Left cardiac atrium (tissue), 4 donors: ENCODE data around the gene SURF1. TPM values are rescaled to one million over a fixed set of nuclear protein-coding genes. Genes with fewer than 3 reads are reported as not detected.
"Not testable (repeated sequence)": the region's sequence is repeated elsewhere in the genome, so short reads cannot be mapped to it uniquely, and the experiment has no call there.

Experiments
- ATAC-seq, 2 donors: fragments of 200-7000 bp; cut with Tn5 transposase; one replicate each; pipeline ENCODE4 v1.9.1; 2020; ENCODE audit warnings: mild to moderate bottlenecking in 2 of 2, moderate library complexity in 2 of 2
- DNase-seq: peaks from one replicate; pipeline ENCODE4 v3.0.0-alpha.2; 2020
- intact Hi-C, 2 donors: fragments of 100-400 bp; cut with DNase I; formaldehyde crosslinking; loops; one replicate each; pipeline versions ENCODE4 v1.14.1 to v1.15.1; 2022 to 2023
- total RNA-seq, 2 donors: library from RNA; stranded (reverse); fragmentation: NEBNext Ultra II Directional; extraction: Animal tissue kit (Norgen Biotek cat#: 25700); gene quantifications; one replicate each; pipeline ENCODE4 v1.2.1, GENCODE V29; 2021
- donor health status: DM: no; HTN: yes; CAD: no.
- donor health status: DM: no; HTN: yes; CAD: no; lungs with severe emphysema.
- donor health status: DM: yes; HTN: yes; CAD: no.
- donor health status: Dilated cardiomyopathy.

SURF1 gene
- total RNA-seq, 2 donors from 2014 or later = 34.1 to 42.5 TPM

DNA sequence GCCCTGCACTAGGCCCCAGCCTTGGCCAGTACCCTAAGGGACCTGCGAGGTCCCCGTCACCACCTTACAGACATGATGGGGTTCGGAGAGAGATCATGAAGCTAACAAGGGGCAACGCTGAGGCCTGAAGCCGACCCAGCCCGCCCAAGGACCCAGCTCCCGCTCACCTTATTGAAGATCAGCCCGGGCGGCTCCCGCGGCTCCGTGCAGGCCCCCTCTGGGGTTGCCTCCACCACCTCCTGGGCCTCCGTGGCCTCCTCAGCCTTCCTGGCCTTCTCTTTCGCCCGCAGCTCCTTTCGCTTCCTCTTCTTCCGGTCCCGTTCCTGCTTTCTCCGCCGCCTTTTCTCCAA lies 23.9 kb downstream of the SURF1 start:
- ATAC-seq (no peak), DNase-seq (no peak)
- intact Hi-C loops = no loop called here

DNA sequence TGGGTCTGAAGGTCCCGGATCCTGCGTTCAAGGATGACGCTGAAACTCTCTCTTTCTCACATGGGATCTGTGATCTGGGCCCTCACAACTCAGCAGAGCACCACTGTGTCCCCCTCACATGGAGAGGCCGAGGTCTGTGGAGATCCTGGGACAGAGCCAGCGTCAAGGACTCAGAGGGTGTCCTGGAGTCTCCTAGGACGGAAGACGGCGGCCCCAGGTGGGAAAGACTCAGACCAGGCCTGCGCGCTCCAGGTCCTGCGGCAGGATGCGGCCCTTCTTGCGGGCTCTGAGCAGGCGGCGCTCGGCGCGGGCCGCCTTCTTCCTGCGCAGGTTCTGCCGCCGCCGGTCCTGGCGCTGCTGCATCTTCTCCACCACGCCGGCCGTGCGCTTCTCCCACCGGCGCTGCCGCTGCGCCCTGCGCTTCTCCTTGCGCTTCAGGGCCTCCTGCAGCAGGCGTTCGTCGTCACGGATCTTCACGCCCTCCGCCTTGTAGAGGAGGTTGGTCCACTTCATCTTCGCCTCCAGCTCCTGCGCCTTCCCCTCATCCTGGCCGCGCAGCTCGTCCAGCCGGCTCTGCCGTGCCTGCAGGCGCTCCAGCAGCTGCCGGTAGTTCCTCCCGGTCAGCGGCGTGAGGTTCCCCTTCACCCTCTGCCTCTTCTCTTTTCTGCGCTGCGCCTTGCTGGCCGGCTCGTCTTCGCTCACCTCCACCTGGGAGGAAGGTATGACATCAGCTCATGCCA lies 24.5 kb downstream of the SURF1 start:
- no peak for ATAC-seq
- no peak for DNase-seq
- intact Hi-C loops = no loop called here

DNA sequence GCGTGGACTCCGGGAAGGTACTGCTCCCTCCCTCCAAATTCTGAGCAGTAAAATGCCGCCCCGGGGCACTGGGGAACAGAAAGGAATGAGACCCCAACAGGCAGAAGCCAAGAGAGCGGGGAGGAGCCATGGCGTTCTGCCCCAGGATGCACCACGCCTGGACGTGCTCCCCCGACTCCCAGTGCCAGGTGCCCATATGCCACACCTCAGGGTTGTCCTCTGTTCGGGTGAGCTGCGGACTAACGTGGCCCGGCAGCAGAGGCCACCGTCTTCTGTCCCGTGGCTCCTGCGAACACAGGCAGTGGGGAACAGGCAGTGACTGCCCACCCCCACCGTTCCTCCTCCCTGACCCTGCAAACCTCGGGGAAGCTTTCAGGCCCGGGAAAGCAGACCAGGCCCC lies 25.1 kb downstream of the SURF1 start:
- ATAC-seq = no peak
- intact Hi-C loops = no loop called here

DNA sequence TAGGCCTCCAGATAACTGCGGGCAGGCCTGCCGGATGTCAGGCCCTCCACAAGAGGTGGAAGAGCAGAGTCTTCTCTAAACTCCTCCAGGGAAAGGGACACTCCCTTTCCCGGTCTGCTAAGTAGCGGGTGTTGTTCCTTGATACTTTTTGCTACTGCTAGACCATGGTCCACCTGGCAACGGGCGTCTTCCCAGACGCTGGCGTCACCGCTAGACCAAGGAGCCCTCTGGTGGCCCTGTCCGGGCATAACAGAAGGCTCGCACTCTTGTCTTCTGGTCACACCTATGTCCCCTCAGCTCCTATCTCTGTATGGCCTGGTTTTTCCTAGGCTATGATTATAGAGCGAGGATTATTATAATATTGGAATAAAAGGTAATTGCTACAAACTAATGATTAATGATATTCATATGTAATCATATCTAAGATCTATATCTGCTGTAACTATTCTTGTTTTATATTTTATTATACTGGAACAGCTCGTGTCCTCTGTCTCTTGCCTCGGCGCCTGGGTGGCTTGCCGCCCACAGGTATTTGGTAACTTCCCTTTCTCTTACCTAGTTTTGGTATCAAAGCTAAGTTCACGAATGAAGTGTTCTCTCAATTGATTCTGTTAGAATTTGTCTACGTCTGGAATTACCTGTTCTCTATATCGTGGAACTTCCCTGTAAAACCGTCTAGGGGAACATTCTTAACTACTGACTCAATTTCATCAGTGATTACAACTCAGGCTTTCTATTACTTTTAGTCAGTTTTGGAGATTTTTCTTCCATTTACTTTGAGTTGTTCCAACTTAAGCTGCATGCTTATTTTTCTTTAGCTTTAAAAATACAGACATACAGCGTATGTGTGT lies 26.8 kb downstream of the SURF1 start:
- not testable (repeated sequence) for DNase-seq, ATAC-seq
- intact Hi-C loops = loop anchor here (5.0 kb wide), 1 partner anchor 142 kb away; no protein-coding TSS in a partner anchor

More for the DNA sequence above, 25.1 kb downstream of the SURF1 start:
- no peak for DNase-seq

DNA sequence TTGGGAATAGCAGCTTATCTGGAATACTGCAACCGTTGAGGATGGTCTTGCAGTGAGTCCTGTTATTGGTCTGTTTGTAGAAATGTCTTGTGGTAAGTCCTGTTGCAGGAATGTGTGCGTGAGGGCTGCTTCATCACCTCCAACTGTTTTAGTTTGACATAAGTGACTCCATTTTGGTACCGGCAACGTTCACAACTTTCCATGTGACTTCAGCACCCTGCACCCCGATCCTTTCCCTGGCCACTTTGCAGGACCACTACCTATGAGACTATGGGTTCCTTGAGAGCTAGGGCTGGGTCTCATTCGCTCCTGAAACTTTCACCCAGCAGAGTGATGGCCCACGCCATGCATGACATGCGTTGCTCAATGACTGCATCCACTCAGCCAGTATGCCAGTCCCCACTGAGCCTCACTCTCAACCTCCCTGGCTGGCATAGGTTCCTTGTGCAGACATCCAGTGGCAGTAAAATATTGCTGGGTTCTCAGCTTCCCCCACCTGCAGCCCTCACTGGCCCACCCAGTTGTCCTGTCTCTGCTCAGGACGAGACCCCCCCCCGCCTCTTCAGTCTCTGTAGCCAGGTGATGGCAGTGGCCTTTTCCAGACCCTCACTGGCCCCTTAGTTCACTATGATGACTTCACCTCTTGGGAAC lies 28.3 kb downstream of the SURF1 start:
- intact Hi-C loops = loop anchor here (5.0 kb wide), 1 partner anchor 141 kb away; no protein-coding TSS in a partner anchor
- ATAC-seq = no peak
- DNase-seq = no peak

DNA sequence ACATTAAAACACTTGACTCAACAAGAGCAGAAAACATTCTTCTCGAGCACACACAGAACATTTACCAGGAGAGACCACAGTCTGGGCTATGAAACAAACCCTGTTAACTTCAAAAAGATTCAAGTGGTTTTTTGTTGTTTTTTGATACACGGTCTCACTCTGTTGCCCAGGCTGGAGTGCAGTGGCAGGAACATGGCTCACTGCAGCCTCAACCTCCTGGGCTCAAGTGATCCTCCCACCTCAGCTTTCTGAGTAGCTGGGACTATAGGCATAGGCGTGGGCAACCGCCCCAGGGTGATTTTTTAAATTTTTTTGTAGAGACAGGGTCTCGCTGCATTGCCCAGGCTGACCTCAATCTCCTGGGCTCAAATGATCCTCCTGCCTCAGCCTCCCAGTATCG lies 29.3 kb downstream of the SURF1 start:
- not testable (repeated sequence) for DNase-seq, ATAC-seq
- intact Hi-C loops = loop anchor here (5.0 kb wide), 1 partner anchor 140 kb away; no protein-coding TSS in a partner anchor

DNA sequence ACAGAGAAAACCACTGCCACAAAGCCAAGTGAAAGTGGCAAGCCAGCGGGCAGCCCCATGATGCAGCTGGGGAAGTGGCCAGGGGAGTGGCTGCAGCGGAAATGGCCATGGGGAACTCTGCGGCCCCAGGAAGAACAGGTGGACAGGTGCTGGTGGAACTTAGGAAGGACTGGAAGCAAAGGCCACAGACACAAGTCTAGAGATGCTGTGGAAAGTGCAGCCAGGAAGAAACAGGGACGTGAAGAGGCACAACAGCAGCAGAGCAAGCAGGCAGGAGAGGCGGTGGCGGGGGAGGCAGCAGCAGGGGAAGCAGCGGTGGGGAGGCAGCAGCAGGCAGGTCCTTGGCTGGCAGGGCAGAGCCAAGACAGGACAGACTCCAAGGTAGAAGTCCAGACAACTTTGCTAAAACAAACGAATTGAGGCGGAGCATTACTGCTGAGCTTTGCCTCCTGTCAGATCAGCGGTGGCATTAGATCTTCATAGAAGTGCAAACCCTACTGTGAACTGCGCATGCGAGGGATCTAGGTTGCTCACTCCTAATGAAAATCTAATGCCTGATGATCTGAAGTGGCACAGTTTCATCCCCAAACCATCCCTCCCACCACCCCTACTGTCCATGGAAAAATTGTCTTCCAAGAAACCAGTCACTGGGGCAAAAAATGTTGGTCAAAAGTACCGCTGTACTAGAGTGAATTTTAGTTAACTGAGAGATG lies 32.1 kb downstream of the SURF1 start:
- DNase-seq = no peak
- no peak for ATAC-seq
- intact Hi-C loops = no loop called here

DNA sequence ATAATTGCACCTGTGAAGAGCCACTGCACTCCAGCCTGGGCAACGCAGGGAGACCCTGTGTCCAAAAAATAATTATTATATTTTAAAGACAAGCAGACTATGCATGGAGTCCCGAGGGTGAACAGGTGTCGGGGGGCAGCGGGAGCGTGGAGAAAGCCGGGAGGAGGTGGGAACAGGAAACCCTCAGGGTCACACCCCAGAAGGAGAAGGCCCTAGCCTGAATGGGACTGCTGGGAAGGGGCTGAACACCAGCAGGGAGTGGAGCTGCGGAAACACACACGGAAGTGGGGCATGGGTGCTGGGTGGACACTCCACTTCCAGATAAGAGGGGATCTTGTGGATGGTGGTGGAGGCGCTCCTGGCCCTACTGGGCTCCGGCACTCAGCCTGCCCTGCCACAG lies 33.1 kb downstream of the SURF1 start:
- DNase-seq (no peak), ATAC-seq (no peak)

DNA sequence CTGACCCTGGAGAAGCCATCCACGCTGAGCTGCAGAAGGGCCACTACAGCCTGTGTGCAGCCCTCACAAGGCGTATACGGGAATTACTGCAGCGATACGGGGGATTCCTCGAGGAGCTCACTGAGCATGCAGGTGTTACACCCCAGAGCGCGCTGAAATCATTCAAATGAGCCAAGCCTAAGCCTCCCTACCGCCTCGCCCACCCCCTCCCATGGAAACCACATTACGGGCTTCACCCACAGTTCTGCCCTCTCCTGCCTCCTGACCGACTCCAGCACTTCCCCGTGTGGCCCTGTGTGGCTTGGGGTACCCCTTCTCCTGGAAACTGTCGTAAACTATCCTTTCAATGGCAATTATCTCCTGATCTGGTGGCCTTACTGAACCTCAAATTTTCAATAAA lies 33.6 kb downstream of the SURF1 start:
- DNase-seq = no peak
- intact Hi-C loops = no loop called here
- no peak for ATAC-seq

More for the DNA sequence above, 33.1 kb downstream of the SURF1 start:
- intact Hi-C loops = no loop called here

DNA sequence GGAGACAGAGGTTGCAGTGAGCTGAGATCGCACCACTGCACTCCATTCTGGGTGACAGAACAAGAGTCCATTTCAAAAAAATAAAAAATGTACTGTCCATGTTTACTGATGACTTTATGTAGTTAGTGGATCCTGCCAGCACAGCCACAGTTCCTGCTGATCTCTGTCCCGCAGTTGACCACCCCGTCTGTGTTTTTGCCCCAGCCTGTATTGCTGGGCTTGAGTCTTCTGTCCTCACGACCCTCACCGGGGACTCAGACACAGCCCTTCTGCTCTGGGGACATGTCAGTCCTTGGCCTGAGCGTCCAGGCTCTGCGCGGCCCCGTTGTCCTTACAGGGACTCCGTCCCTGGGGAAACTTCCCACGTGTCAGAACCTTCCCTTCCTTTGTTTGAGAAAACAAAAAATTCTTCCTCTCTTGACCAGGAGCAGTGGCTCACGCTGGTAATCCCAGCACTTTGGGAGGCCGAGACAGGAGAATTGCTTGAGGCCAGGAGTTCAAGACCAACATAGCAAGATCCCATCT lies 34.8 kb downstream of the SURF1 start:
- intact Hi-C loops = no loop called here
- DNase-seq = no peak
- ATAC-seq = no peak

DNA sequence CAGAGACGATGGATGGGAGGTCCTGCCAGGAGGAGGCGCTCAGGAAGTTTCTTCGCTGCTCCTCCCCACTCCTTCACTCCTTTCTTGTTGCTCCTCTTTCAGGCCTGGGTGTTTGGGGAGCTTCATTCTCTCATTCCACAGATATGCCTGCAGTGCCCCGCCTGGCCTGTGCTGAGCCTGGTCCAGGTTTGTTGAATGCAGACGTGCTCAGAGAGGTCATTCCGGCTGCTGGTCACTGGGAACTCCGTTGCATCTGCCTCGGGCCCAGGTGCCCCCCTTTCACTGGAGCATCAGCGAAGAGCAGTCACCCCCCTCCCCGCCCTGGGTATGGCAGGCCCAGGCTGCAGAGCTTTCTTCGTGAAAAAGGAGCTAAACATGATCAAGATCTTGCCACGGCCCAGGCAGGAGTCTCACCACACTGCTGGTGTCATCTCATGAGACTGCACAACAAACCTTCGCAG lies 35.8 kb downstream of the SURF1 start:
- intact Hi-C loops = no loop called here
- ATAC-seq = no peak
- DNase-seq = no peak

DNA sequence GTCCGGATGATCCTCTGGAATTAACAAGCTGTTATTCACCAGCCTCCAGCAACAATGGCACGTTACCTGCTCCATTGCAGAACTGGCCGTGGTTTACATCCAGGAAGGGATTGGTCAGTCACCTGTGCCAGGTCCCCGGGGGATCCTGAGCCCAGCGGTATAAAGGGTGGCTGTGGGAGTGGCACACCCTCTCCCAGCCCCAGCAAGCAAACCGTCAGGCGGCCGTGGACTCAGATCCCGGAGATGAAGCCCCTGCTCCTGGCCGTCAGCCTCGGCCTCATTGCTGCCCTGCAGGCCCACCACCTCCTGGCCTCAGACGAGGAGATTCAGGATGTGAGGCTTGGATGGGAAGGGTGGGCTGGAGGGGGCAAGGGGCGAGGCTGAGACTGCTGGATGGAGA lies 38.7 kb downstream of the SURF1 start:
- DNase-seq, intact Hi-C loops, ATAC-seq: not testable (repeated sequence)

DNA sequence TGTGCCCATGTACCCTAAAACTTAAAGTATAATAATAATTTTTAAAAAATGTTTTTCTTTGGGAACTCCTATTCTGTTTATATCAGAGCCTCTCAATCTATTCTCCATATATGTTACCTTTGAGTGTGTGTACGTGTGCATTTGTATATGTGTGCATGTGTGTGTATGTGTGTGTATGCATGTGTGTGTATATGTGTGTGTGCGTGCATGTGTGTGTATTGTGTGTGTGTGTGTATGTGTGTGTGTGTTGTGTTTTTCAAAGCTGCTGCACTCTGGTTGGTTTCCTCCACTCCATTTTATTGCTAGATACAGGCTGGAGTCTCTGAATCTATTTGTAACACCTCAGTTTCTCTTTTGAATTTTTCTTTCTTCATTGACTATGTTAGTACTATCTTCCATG lies 40.3 kb downstream of the SURF1 start:
- no peak for DNase-seq
- intact Hi-C loops = no loop called here
- ATAC-seq = no peak

DNA sequence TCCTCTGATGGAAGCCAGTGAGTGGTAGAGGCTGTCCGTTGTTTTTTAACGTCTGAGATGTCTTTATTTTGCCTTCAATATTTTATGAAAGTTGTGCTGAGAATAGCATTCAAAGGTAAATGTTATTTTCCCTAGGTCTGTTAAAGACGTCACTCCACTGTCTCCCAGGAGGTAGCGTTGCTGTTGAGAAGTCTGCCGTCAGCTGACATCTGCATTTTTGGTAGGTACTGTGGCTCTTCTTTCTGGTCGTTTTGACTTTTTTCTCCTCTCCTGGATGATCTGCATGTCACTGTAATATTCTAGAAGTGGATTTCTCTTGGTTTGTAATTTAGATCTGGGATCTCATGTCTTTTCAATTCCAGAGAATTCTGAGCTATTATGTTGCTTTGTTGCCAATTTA lies 46.7 kb downstream of the SURF1 start:
- ATAC-seq = no peak
- intact Hi-C loops = no loop called here
- DNase-seq = no peak

DNA sequence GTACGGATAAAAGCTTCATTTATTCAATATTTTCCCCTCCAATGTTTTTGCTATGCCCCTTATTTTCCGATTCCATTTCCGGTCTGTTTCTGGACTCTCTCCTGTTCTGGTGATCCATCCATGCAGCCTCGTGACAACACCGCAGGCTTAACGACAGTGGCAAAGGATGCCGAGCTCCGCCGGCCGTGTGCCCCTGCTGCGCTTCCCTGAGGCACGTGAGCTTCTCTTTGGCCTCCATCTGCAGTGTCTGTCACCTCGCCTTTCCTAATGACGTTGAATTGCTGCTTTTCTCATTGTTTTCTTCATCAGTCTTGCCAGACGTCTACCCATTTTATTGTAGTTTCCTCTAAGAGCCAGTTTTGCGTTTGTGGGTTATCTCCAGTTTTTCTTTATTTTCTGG lies 49.0 kb downstream of the SURF1 start:
- ATAC-seq (no peak), DNase-seq (no peak)
- intact Hi-C loops = no loop called here

DNA sequence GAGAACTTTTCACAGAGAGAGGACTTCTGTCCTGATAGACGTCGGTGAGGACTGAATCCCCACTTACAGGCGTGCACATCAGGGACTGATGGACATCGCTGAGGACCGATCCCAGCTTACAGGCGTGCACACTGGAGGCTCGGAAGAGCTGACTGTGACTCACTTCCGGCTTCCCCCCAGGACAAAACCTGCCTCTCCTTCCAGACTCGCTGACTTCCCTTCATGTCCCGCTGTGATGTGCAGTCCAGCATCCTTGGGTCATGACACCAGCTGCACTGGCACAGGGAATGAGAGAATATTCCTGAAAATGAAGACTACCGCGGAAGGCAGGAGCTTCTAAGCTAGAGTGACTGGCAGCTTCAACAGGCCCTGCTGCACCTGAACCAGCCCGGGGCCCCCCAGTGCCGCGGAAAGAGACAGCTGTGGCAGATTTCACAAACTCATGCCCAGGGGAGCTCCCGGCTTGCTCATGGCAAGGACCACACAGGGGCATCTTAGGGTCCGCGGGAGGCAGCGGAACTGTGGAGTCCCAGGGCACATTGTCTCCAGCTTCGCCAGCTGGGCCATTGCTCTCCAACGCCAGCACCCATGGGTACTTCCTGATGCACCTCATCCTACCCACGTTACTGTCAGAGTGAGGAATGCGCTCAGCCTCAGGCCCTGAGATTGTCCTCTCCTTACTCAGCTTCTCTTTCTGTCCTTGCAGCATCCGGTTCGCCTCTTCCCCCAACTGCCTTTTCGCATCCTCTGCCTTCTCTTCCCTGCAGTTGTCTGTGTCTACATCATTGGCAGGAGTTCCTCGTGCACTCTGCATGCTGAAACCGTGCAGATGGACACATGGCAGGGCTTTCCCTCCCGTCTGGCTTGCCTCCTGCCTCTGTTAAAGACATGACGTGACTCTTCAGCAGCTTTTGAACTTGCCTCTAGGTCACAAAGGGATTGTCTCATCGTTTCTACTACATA lies 49.8 kb downstream of the SURF1 start:
- ATAC-seq = no peak
- DNase-seq = no peak
- intact Hi-C loops = no loop called here

DNA sequence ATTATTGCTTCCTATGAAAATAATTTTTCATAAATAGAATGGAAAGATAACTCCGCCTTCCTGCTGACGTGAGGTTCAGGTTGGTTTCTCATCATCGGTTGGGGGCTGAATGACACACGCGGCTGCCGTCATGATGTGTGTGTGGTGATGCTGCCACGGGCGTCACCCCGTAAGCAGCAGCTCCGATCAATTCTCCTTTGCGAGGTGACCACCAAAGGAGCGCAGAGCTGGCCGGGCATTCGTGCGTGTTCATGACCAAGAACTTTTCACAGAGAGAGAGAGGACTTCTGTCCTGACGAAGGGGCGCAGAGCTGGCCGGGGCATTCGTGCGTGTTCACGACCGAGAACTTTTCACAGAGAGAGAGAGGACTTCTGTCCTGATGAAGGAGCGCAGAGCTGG lies 50.6 kb downstream of the SURF1 start:
- intact Hi-C loops = no loop called here
- DNase-seq = no peak
- ATAC-seq = no peak
